GM12873 (cell line): Measurements from ENCODE around the gene KCNMB2.

Experiments used
- TF ChIP-seq, protein P1 (sequence below): IDR thresholded peaks from 2 replicates; pipeline ENCODE4 v1.5.1; 2012; ENCODE audit warnings: low read depth, mild to moderate bottlenecking, moderate library complexity, low read length, control low read depth; ENCODE audit not compliant: insufficient read depth; ENCODE audit errors: missing control alignments

The KCNMB2 gene

DNA sequence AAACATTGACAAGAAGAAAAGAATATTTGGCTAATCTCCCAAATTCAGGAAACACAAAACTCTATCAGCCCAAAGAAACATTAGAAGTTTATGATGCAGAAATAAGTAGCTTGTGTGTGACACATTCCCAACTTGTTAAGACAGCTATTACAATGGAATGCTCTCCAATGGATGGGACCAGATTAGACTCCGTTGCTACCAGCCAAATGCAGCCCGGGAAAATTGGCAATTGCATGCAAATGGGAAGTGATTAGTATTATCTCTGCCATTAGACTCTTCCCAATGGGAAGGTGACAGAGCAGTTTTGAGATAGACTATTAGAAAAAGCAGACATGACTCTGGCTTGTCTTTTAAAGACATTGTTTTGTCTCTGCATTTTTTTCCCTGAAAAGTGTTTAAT lies 37.4 kb upstream of the KCNMB2 start:
- TF ChIP-seq, protein P1, sequence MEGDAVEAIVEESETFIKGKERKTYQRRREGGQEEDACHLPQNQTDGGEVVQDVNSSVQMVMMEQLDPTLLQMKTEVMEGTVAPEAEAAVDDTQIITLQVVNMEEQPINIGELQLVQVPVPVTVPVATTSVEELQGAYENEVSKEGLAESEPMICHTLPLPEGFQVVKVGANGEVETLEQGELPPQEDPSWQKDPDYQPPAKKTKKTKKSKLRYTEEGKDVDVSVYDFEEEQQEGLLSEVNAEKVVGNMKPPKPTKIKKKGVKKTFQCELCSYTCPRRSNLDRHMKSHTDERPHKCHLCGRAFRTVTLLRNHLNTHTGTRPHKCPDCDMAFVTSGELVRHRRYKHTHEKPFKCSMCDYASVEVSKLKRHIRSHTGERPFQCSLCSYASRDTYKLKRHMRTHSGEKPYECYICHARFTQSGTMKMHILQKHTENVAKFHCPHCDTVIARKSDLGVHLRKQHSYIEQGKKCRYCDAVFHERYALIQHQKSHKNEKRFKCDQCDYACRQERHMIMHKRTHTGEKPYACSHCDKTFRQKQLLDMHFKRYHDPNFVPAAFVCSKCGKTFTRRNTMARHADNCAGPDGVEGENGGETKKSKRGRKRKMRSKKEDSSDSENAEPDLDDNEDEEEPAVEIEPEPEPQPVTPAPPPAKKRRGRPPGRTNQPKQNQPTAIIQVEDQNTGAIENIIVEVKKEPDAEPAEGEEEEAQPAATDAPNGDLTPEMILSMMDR: no peak

DNA sequence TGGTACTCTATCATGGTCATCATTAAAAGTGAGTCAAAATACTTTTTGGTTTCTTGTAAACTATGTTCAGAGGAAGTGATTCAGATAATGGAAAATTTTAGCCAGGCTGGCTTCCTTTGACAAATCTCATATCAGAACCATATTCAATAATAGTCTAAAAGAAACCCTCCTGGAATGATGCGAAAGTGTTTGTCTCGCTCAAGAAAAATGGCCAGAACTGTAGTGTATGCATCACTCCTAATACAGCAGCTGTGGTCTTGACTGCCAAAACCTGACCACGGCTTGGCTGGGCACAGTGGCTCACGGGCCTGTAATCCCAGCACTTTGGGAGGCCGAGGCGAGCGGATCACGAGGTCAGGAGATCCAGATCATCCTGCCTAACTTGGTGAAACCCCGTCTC lies 35.6 kb upstream of the KCNMB2 start:
- TF ChIP-seq, protein P1: no peak

DNA sequence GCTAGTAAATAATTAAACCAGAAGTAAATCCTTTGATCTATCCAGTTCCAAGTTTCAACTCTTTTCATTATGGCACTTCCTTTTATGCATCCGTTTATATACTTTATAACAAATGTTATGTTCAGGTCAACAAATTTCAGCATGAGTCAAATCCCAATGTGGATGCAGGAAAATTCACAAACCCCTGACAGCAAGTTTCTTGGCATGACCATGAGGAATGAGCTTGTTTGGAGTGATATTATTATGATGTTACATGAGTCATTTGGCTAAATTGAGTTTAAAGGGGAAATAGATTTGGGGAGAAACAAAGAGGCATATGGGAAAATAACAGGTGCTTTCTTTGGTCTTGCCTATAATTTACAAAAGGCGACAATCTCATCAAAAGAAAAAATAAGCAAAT lies 32.1 kb upstream of the KCNMB2 start:
- TF ChIP-seq, protein P1: no peak

DNA sequence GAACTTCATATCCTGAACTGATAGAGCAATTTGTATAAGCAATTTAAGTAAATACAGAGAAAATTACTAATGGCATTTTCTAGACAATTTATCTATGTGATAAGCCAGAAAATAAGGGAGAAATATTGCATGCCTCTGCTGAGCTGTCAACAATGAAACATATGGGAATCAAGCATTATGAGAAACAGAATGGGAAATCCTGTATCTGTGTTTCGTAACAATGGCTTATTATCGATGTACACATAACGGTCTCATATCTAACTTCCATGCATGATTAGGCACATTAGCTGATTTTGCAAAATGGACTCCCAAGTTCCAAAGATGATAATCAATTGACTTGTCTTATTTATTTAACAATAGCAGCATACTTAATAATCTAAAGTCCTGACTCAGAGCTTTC lies 30.4 kb upstream of the KCNMB2 start:
- TF ChIP-seq, protein P1: no peak

DNA sequence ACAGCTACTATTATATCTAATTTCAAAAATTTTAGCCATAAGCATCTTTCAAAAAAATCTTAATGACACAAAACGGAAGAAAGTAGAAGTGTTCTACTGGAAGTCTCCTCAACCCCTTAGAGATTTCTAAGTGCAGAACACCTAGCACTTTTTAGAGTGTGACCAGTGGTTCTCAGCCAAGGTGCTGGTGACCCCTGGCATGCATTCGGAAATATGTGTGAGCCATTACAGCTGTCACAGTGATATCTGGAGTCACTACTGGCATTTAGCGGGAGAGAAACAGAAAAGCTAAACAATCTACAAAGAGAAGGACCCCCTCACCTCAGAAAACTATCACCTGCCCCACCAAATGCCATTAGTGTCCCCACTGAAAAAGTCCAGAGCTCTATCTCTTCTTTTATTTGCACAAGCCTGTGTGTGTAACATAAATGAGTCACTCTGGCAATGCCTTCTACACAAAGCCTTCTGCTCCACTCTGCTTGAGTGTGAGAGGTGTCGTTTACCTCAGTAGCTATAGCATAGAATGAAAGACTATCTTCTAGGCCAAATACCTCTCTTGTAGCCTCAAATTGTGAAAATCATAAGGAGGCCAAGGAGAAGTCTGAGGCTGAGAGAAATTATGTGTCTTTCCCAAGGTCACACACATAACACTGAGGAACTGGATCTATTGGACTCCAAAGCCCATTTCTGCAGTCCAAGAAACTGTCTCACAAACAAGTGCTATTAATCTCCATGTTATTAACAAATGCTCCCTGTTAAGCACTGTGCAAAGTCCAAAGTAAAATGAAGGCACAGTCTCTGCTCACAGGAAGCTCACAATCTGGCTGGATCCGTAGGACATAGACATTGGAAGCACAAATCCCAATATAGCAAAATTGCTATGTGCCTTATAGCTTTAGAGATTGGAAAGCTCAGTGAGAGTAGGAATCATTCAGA lies 28.5 kb upstream of the KCNMB2 start:
- TF ChIP-seq, protein P1: no peak

DNA sequence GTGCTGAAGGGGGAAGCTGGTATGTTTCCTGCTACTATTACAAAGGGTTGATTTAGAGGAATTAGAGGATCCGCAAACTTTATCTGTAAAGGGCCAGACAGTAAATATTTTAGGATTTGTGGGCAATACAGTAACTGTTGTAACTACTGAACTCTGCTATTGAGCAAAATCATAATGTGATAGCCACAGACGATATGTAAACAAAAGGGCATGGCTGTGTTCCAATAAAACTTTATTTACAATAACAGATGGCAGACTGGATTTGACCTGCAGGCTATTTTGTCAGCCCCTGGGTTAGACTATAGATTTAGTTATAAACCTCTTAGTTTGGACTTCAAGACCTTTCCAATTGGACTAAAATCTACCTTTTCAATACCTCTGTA lies 27.8 kb upstream of the KCNMB2 start:
- TF ChIP-seq, protein P1: no peak

DNA sequence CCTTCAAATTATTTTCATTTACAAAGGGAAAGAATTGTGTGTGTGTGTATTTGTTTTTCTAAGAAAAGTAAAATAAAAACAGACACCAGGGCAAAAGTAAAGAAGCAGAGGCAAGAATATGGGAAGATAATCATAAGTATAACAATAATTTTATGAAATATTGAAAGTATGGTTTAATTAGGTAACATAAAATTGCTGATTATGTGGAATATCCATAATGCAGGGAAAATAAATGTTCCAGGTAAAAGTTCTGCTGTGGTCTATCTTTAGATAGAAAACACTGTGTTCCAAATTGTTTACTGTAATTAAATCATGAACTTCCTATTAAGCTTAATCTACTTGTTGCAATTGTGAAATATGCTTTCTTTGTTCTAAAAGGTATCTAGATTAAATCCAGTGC lies 25.7 kb upstream of the KCNMB2 start:
- TF ChIP-seq, protein P1: no peak
